AG04450 (cell line): ENCODE results near the gene AURKB. TPM values are rescaled to one million over a fixed set of nuclear protein-coding genes. Genes with fewer than 3 reads are reported as not detected.

Experiments
- CTCF ChIA-PET: fragments of 300-600, 350-600 bp; formaldehyde crosslinking; extraction: SDS; loops from one replicate; lab custom pipeline; 2022; ENCODE audit warnings: antibody characterized with exemption, inconsistent platforms; lab: Charles Lee
- POLR2A ChIA-PET: fragments of 350-600 bp; formaldehyde crosslinking; extraction: SDS; loops from one replicate; lab custom pipeline; 2021; ENCODE audit warnings: antibody characterized with exemption, inconsistent platforms; lab: Yijun Ruan, JAX
- DNase-seq: peaks from one replicate; pipeline ENCODE4 v3.0.0-alpha.2; 2011; ENCODE audit warnings: low read depth, low spot score
- H3K27ac ChIP-seq: one replicate; pipeline ENCODE4 v1.5.1; 2012; ENCODE audit warnings: low read depth, low read length, control low read depth
- H3K27me3 ChIP-seq: one replicate; pipeline ENCODE4 v1.6.0; 2012; ENCODE audit warnings: low read length; ENCODE audit not compliant: control insufficient read depth, insufficient read depth
- H3K4me3 ChIP-seq: 2 replicates; pipeline ENCODE4 v1.5.1; 2011; ENCODE audit warnings: mild to moderate bottlenecking, low read depth, low read length, control low read depth
- H3K9me3 ChIP-seq: 2 replicates; pipeline ENCODE4 v1.5.1; 2012; ENCODE audit warnings: low read length; ENCODE audit not compliant: control insufficient read depth, insufficient read depth
- polyA plus RNA-seq: library from polyadenylated mRNA; depleted of rRNA; stranded (reverse); fragments of >200 nt; gene quantifications from 2 replicates; pipeline ENCODE4 v1.2.3, GENCODE V29; 2011
- TF ChIP-seq, protein P1 (sequence below): IDR thresholded peaks from 2 replicates; pipeline ENCODE4 v1.5.1; 2011; ENCODE audit warnings: low read depth, low read length, control low read depth, inconsistent platforms

AURKB gene
- polyA plus RNA-seq, 1 experiment, result 5.9 TPM

DNA sequence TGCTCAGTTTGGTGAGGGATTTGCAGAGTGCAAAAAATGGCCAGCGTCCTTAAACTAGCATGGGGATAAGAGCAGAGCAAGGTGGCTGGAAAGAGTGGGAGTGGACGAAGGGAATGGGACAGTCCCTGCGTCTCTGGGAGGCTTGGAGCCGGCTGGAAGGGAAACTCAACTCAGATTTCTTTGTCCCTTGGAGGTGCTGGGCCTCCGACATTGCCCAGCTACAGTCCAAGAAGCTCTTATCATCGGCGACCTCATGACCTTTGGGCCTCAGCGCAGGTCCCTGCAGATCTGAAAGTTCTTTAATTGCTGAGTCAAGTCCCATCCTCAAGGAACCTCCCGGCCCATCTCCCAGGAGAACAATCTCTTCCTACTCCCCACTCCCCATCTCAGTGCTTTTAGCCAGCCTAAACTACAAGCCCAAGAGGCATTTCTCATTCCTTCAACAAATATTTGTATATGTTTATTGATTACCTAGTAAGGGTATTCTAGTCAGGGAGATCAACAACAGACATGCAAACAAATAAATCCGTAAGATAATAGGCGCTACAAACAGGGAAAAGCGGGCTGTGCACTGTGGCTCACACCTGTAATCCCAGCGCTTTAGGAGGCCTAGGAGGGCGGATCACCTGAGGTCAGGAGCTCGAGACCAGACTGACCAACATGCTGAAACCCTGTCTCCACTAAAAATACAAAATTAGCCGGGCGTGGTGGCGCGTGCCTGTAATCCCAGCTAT is 33.2 kb downstream of the AURKB start:
- Histone ChIP-seq H3K27me3 (no peaks in the 10 kb centered on the region), H3K4me3 (peak overlapping the region; percentile 75), H3K27ac (peak overlapping the region; percentile 31), H3K9me3 (no peaks in the 10 kb centered on the region; the same call in 1 of the 2 replicates)
- TF ChIP-seq, protein P1, sequence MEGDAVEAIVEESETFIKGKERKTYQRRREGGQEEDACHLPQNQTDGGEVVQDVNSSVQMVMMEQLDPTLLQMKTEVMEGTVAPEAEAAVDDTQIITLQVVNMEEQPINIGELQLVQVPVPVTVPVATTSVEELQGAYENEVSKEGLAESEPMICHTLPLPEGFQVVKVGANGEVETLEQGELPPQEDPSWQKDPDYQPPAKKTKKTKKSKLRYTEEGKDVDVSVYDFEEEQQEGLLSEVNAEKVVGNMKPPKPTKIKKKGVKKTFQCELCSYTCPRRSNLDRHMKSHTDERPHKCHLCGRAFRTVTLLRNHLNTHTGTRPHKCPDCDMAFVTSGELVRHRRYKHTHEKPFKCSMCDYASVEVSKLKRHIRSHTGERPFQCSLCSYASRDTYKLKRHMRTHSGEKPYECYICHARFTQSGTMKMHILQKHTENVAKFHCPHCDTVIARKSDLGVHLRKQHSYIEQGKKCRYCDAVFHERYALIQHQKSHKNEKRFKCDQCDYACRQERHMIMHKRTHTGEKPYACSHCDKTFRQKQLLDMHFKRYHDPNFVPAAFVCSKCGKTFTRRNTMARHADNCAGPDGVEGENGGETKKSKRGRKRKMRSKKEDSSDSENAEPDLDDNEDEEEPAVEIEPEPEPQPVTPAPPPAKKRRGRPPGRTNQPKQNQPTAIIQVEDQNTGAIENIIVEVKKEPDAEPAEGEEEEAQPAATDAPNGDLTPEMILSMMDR, result no peak
- ChIA-PET POLR2A (no interaction called here), CTCF (interaction anchor here (1.1 to 1.9 kb wide), 2 partner anchors 39 to 55 kb away, joined by 3 to 6 read pairs; no protein-coding TSS in a partner anchor)
- DNase-seq, result no peak

DNA sequence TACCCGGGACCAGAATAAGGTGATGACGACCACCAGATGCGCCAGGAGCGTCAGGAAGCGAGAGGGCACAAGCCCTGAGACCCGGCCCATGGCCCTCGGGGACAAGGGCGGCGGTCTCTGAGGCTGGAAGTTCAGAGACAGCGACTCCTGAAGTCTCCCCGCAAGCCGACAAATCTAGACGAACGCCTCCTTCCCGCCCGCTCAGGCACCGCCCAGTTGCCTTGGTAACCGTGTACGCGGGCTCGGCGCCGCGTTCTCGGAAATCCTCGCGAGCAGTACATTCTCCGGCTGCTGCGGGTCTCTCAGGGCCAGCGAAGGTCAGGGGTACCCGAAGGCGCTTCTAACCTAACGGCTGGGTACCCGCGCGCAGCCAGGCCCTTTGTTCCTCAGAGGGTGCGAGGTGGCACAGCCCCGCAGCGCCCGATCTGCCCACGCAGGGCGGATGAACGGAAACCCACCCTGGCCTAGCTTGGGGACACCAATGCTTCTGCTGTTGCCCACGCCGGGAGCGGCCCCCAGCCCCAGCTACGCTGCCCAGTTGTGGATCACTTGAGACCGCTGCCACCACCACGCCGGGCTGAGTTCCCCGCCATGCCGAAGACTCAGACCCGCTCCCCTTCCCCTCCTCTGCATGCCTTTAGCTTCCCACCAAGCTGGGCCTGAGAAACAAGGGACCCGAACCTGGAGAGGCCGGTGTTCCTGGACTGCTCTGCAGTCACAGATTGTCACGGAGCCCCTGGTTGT is 34.0 kb downstream of the AURKB start, which contains the start of gene TMEM107:
Gene TMEM107, minus strand, starts transcription at position 184 of the 744 bp plus-strand sequence. Its CDS starts 94 bp downstream, at position 90.
- ChIA-PET POLR2A (no interaction called here), CTCF (interaction anchor here (1.1 to 1.9 kb wide), 2 partner anchors 38 to 54 kb away, joined by 3 to 6 read pairs; no protein-coding TSS in a partner anchor)
- no peak for DNase-seq
- Histone ChIP-seq H3K4me3 (peak within 1 kb of the TSS; percentile 75), H3K9me3 (no peaks in the 10 kb centered on the region; the same call in 1 of the 2 replicates), H3K27ac (peak within 1 kb of the TSS; percentile 31), H3K27me3 (no peaks in the 10 kb centered on the region)
- TF ChIP-seq, protein P1, result no peak

DNA sequence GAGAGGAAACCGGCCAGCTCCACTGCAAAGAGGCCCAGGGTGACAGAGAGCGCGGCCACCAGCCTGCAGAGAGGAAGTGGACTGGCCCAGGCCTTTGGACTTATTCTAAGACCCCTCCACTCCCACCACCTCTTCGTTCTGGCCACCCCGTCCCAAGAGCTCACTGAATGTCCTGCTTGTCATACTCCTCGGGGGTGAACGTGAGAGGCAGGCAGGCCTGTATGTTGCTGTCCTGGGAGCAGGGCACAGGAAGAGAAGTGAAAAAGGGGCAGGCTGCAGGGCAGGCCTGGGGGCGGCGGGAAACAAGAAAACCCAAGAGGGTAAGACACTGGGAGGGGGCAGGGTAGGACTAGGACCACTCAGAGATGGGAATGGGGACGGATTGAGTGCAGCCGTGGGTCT is 34.6 kb downstream of the AURKB start:
- Histone ChIP-seq H3K4me3 (peak overlapping the region; percentile 75), H3K27me3 (no peaks in the 10 kb centered on the region), H3K9me3 (no peaks in the 10 kb centered on the region; the same call in 1 of the 2 replicates), H3K27ac (peak overlapping the region; percentile 31)
- no peak for DNase-seq
- POLR2A ChIA-PET, result no interaction called here
- CTCF ChIA-PET, result interaction anchor here (1.9 kb wide), 1 partner anchor 37 kb away, joined by 6 read pairs; no protein-coding TSS in a partner anchor
- TF ChIP-seq, protein P1, result no peak

DNA sequence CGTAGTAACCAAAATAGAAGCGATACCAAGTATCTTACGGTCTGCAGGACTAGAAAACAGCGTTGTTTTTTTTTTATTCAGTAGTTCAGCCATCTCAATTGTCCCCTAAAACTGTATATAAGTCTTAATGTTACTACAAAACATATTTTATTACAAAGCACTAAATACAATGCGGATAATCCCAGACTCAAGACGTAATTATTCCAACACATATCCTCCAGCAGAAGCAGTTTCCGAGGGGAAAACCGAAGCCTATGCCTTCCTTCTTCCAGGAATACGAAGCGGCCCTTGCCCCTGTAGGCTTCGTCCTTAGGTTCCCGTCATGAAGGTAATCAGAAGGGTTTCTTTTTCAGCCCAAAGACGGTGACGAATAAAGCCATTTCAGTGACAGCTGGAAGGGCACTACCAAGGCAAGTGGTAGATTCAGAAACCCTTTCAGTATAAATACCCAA is 36.5 kb downstream of the AURKB start:
- DNase-seq, result no peak
- H3K9me3 ChIP-seq, result no peaks in the 10 kb centered on the region; the same call in 1 of the 2 replicates
- H3K27ac ChIP-seq, result peak overlapping the region; percentile 98
- CTCF ChIA-PET, result interaction anchor here (0.7 to 1.3 kb wide), 2 partner anchors 16 to 55 kb away, joined by 3 read pairs; no protein-coding TSS in a partner anchor
- peak overlapping the region; percentile 60 for H3K4me3 ChIP-seq
- H3K27me3 ChIP-seq, result no peaks in the 10 kb centered on the region
- POLR2A ChIA-PET, result interaction anchor here (0.6 to 1.5 kb wide), 18 partner anchors 10 to 306 kb away, joined by 3 to 25 read pairs (median 4); partner anchors contain the start of genes ALOXE3, AURKB, BORCS6 and CTC1
- TF ChIP-seq, protein P1, result no peak
